Measurements from ENCODE around the gene MRPS7.

MRPS7 gene

DNA sequence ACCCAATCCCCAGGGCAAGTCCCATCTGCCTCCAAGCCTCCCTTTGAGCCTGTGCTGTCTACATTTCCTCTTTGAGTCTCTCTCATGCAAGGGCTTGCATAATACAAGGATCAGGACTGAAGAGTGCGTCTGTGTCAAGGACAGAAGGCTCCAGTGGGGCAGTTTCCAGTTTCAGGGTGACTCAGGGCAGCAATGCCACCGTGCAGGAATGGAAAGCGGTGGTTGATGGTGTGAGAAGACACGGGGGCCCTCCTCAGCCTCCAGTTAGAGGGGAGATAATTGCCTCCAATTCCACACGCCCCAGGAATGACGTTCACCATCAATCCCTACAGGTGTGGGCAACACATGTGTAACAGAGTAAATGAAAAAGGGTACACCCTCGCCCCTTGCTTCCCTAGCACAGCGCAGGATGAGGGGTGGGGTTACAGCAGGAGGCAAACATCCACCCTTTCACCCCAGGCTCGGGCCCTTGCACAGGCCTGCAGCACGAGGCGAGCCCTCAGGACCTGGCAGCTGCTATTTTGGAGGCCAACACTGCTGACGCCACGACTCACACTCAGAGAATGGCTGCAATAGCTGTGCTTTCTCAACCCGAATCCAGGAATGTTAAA lies 52.4 kb downstream of the MRPS7 start:
- peak; percentile 92 to 94 for DNase-seq

DNA sequence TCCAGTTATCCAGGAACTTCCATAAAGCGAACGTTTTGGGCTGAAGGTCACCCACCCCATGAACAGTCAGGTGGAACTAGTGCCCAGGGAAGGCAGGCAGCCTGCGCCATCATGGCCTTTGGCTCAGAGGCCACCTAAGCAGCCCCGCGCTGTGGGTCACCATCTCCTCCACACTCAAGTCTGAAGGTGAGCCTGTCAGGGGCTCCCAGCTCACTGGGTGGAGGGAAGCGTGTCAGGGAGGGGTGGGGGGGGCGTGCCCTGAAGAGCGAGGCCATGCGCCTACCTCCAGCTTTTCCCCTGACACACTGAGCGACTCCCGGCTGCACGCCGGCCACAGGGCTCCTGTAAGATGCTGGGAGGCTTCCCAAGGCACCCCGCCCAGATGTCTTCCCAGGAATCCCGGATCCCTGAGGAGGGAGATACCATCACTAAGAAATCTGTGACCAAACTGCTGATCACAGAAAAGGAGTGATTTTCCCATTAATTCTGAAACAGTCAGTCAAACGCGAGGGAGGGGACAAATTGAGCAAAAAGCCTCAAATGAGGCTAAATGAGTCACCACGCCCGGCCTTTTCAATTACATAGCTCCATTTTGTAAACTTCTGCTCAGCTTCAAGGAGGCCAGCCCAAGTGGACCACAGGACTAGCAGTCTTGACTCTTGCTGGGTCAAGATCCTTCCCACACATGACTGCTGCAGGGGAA lies 54.0 kb downstream of the MRPS7 start:
- DNase-seq, result peak; percentile 94 to 95

Measured in inflammatory macrophage (primary cell).